NAMALWA (cell line): ENCODE measurements around the gene PPAT.
"Not testable (repeated sequence)": the region's sequence is repeated elsewhere in the genome, so short reads cannot be mapped to it uniquely, and the experiment has no call there.

Experiments
- DNase-seq: peaks from one replicate; pipeline ENCODE4 v3.0.0-alpha.2; 2015; ENCODE audit warnings: low spot score

PPAT gene

GRCh38 chr4:56386091-56386490, 49.3 kb downstream of the PPAT start:
- no peak for DNase-seq

GRCh38 chr4:56375458-56375857, 60.0 kb downstream of the PPAT start:
- DNase-seq = no peak

GRCh38 chr4:56374956-56375355, 60.5 kb downstream of the PPAT start:
- DNase-seq = peak; percentile 64

- DNase-seq = no peak
These were observed 62.6 kb downstream of the PPAT start for GRCh38 chr4:56372774-56373173.

- DNase-seq = no peak
These were observed 63.8 kb downstream of the PPAT start for GRCh38 chr4:56371426-56372220.

- no peak for DNase-seq
These were observed 65.0 kb downstream of the PPAT start for GRCh38 chr4:56370377-56370776.

- DNase-seq = not testable (repeated sequence)
These were observed 72.4 kb downstream of the PPAT start for GRCh38 chr4:56362981-56363380.

- DNase-seq = no peak
These were observed 75.3 kb downstream of the PPAT start for GRCh38 chr4:56360071-56360470.

GRCh38 chr4:56356650-56357049, 78.8 kb downstream of the PPAT start:
- no peak for DNase-seq

GRCh38 chr4:56348576-56348975, 86.8 kb downstream of the PPAT start:
- DNase-seq = no peak

- no peak for DNase-seq
These were observed 90.0 kb downstream of the PPAT start for GRCh38 chr4:56345458-56345857.
